ENCODE results near the gene MYOZ3.
A peak's percentile ranks its signal among the peaks of the same experiment; 100 is the strongest.

Gene MYOZ3

DNA sequence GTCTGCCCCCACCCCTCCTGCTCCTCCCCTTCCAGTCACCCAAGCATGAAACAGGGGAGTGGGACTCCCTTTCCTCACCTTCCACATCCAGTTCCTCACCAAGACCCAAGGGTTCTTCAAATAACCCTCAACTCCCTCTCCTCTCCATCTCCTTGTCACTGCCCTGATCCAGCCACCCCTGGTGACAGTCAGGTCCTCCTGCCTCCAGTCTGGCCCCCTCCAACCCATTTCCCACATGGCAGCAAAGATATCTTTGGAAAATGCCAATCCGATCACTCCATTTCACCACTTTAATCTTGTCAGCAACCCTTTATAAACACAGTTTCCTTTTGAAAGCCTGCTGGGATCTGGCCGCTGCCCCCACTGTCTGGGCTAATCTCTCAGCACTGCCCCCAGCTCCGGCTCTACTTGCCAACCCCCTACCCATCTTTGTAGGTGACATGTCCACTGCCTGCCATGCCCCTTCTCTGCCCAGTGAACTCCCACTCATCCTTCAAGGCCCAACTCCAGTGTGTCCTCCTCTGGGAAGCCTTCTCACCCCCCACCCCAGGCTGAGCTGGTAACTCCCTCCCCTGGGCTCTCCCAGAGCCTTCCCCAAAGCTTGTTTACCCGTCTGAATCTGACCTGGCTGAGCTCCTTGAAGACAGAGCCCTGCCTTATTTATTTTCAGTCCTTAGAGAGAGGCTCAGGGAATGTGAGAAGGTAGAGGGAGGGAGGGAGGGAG is 781 bp upstream of the MYOZ3 start:
- DNase-seq = no peak

- DNase-seq = no peak
Measured at GRCh38 chr5:150661821-150662596, 958 bp downstream of the MYOZ3 start.

DNA sequence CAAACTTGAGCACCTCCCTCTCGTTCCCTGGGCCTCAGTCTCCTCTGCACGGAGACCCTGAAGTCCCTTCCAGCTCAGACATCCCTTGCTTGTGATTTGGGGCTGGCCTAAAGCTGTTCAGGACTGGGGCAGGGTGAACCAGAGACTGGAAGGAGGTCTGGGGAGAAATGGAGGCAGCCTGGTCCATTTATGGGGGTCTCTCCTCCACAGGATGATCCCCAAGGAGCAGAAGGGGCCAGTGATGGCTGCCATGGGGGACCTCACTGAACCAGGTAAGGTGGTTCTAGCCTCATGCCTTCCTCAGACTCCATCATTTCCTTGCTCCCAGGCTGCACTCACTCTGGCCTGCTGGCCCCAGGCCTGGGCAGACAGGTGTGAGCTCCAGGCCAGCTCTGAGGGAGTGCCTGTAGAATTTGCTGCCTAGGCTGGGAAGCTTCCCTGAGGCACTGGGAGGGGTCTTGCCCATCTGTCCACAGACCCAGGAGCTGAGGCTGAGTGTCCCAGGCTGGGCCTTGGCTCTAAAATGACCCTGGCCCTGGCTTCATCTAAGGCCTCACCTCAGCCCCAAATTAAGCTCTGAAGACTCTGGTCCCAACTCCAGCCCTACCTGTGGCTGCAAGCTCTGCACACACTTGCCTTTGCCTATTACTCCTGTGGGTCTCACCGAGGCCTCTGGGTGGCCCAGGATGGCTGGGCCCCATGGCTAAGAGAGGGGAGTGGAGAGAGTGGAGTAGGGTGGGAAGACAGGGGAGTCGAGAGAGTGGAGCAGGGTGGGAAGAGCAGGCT is 1.9 kb downstream of the MYOZ3 start:
- DNase-seq = no peak

- DNase-seq = no peak
Measured at GRCh38 chr5:150663936-150664335, 2.9 kb downstream of the MYOZ3 start.

DNA sequence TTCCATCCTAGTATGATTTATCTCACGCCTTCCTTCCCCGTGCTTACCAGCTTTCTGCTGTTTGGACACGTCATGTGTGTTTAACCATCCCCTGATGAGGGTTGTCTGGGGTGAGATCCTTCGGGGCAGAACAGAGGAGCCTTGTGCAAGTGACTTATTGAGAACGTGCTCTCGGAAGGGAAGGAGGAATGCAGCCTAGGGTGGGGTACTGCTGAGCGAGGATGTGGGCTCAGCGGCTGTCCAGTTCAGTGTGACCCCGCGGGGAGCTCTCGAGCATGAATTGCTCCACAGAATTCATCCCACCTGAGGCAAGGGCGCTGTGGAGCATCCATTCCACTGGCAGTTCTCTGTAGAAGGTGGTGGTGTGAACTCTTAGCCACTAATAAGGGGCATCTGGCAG is 4.0 kb downstream of the MYOZ3 start:
- no peak for DNase-seq

DNA sequence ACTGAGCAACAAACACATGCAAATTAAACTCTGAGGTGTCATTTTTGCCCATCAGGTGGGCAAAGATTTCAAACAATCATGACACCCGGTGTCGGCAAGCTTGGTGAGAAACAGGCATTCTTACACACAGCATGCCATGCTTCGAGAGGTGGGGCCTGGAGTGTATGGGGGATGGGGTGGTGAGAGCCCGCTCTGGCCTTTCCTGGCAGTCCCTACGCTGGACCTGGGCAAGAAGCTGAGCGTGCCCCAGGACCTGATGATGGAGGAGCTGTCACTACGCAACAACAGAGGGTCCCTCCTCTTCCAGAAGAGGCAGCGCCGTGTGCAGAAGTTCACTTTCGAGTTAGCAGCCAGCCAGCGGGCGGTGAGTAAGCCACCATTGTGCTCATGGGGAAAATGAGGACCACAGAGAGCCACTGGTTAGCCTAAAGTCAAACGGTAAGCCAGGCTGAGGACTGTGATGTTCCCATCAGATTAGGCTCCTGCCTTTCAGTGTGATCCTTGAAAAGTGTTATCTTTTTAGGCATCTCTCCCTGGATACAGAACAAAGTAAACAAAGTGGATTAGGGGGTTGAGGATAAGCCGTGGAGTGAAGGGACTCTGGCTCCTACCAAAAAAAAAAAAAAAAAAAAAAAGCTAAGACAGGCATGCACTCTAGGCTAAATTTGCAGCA is 9.4 kb downstream of the MYOZ3 start:
- no peak for DNase-seq

GRCh38 chr5:150670948-150671310 is 9.9 kb downstream of the MYOZ3 start:
- DNase-seq = no peak

- peak; percentile 59 for DNase-seq
Measured at GRCh38 chr5:150671509-150672236, 10.6 kb downstream of the MYOZ3 start.

- DNase-seq = peak; percentile 72
Measured at GRCh38 chr5:150672237-150672883, 11.3 kb downstream of the MYOZ3 start.

DNA sequence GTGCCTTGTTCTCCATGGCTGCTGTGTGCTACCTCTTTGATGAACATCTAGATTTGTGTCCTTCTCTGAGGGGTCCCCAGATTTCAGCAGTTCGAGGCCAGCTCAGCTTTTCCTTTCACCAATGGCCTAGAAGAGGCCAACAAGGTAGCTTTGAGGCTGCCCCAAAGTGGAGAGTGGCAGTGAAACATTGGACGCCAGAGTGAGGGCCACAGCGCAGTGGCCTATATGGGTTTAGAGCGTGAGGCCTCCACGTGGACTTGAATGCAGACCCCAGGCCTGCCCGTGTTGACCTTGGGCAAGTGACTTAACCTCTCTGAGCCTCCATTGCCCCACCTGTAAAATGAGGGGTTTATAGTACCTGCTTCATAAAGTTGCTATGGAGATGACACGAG is 11.8 kb downstream of the MYOZ3 start:
- DNase-seq = no peak

DNA sequence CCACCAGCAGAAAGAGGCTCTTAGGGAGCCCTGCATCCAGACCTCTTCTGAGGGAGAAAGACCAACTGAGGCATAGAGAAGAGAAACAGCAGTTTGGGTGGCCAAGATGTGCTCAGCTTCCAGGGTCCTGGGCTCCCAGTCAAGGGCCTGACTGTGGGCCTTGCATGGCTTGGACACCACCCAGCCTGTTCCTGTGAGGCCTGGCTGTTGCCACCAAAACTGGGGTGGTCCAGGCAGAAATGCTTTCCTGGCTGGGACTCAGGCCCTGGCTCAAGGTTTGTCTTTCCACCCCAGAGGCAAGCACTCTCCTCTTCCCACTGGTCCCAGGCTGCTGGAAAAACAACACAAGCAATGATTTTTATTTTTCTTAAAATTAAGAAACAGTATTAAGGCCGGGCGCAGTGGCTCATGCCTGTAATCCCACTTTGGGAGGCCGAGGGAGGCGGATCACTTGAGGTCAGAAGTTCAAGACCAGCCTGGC is 13.3 kb downstream of the MYOZ3 start:
- no peak for DNase-seq

DNA sequence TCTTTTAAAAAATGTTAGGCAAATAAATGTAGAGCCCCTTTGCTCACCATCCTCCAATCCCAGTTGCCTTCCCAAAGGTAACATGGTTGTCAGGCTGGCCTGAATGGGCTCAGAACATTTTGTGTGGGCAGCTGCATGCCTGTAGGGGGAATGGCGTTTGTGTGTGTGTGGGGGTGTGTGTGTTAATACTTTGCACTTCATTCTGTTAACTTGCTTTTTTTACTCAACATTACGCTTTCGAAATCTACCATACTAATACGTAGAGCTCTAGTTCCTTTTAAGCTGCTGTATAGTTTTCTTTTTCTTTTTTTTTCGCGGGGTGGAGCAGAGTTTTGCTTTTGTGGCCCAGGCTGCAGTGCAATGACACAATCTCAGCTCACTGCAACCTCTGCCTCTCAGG is 14.0 kb downstream of the MYOZ3 start:
- DNase-seq = no peak

- no peak for DNase-seq
Measured at GRCh38 chr5:150676578-150676977, 15.5 kb downstream of the MYOZ3 start.

GRCh38 chr5:150689120-150689519 is 28.1 kb downstream of the MYOZ3 start:
- no peak for DNase-seq

DNA sequence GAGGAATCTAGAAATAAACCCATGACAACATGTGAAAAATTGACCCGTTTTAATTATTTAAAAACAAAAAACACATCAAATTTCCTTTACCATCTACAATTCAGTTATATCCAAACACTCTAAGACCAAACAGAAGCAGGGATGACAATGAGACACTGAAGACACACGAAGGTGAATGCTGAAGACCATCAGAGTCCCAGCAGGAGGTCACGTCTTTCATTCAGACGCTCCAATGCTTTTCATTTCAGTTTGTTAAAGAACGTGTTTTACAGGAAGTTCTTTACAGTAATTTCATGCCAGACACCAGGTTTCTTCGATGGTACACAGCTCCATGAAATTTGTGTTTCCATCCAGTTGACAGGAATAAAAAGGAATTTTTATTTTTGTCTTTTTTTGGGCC is 29.7 kb downstream of the MYOZ3 start:
- DNase-seq = no peak

GRCh38 chr5:150692276-150692675 is 31.2 kb downstream of the MYOZ3 start:
- DNase-seq = no peak

DNA sequence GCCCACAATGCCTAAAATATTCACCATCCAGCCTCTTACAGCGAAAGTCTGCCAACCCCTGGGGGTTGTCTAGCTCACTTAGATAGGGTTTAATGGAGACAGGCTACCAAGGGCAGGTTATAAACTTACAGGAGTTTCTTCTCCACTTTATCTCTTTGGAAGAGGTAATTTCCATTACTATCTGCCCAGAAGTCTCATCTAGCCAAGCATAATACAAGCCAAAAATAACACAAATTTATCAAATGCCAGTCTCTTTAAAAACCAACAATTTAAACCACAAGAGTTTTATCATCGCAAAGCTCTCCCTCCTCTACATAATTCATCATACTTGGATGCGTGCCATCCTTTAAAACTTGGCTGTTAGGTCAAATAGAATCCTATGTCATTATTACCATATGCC is 33.6 kb downstream of the MYOZ3 start:
- no peak for DNase-seq

DNA sequence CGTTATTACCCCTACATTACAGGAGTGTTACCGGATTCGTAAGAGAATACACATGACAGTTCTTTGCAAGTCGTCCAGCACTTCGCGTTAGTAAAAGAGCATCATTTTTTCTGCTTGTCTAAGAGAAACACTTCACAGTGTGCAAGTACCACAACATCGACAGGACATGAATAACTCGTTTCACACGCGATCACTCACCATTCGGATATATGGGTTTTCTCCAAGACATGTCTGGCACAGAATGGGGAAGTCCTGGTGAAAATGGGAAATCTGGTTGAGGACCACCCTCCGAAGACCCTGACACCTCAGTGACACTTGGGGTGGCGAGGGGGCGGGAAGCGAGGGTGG is 39.2 kb downstream of the MYOZ3 start:
- DNase-seq = no peak

GRCh38 chr5:150700594-150701377 is 39.7 kb downstream of the MYOZ3 start, which contains the start of gene RBM22:
TSS of gene RBM22 (minus strand) at chr5:150701062. CDS start at chr5:150700985, 77 bp downstream.
- peak; percentile 85 for DNase-seq

GRCh38 chr5:150703762-150704161 is 42.7 kb downstream of the MYOZ3 start:
- no peak for DNase-seq
